ENCODE results near the gene CFAP44. TPM values are rescaled to one million over a fixed set of nuclear protein-coding genes. Genes with fewer than 3 reads are reported as not detected.

CFAP44 gene
- polyA plus RNA-seq, 4 donors = 11.1 to 31.4 (median 22.5) TPM

Other genes starting within 250 kb of the CFAP44 start
- gene BOC, start 229.9 kb downstream of the CFAP44 start, polyA plus RNA-seq (ENCODE audit: insufficient read length in 4 of 4) = 100 to 1,000 TPM in 1 of 4 donors, 10 to 100 TPM in 3; 26.0 to 167 (median 34.6) TPM
- 10 to 100 TPM; 26.1 to 32.1 (median 30.1) TPM for gene SPICE1, start 73.7 kb upstream of the CFAP44 start, polyA plus RNA-seq (ENCODE audit: insufficient read length in 4 of 4)
- 1 to 10 TPM; 2.4 to 3.7 (median 2.8) TPM for gene SIDT1, start 91.1 kb upstream of the CFAP44 start, polyA plus RNA-seq (ENCODE audit: insufficient read length in 4 of 4)

Data from left renal pelvis (tissue), 4 donors.